Measurements from ENCODE around the gene TP53I11.

- TF ChIP-seq CTCF (IDR thresholded peaks at IDR 0.05) (no peak), POLR2A (IDR thresholded peaks at IDR 0.05) (no peak)
Observed at GRCh38 chr11:44987506-44987905, 36.8 kb upstream of the TP53I11 start.
